Measurements from ENCODE around the gene SRGAP3.

GRCh38 chr3:9205345-9206143 is 43.9 kb downstream of the SRGAP3 start:
- TF ChIP-seq PATZ1 (CRISPR knock-in tag; IDR thresholded peaks at IDR 0.05; ENCODE audit: borderline replicate concordance) (no peak), ESRRG (CRISPR knock-in tag; IDR thresholded peaks at IDR 0.05) (no peak), RARB (CRISPR knock-in tag; IDR thresholded peaks at IDR 0.05) (no peak), ZFP3 (CRISPR knock-in tag; IDR thresholded peaks at IDR 0.05) (no peak), ZFP30 (CRISPR knock-in tag; IDR thresholded peaks at IDR 0.05) (no peak), GLIS3 (CRISPR knock-in tag; IDR thresholded peaks at IDR 0.05) (no peak), ZNF8 (CRISPR knock-in tag; IDR thresholded peaks at IDR 0.05) (no peak), TOX (CRISPR knock-in tag; IDR thresholded peaks at IDR 0.05; ENCODE audit: borderline replicate concordance) (no peak), ARNTL (CRISPR knock-in tag; IDR thresholded peaks at IDR 0.05; ENCODE audit: borderline replicate concordance, low read depth) (no peak)
